C4-2B (cell line): ENCODE results near the gene UNC45A.

ENCODE experiments used
- CTCF ChIP-seq: fragments of 450-650 bp; conservative IDR thresholded peaks from 2 replicates; pipeline ENCODE4 v1.5.1; 2017; ENCODE audit warnings: mild to moderate bottlenecking
- ZFX ChIP-seq: fragments of 450-650 bp; IDR thresholded peaks from 2 replicates; pipeline ENCODE4 v1.6.1; 2017

GRCh38 chr15:90941038-90941437 is 6.0 kb downstream of the UNC45A start:
- TF ChIP-seq CTCF, result no peak
- TF ChIP-seq ZFX, result no peak
